ENCODE measurements around the gene CDH26.

- TF ChIP-seq CTCF (IDR thresholded peaks at IDR 0.05) (no peak), EZH2 (IDR thresholded peaks at IDR 0.05; ENCODE audit: borderline replicate concordance, insufficient read depth, low read depth, low read length, poor library complexity, severe bottlenecking) (no peak)
Observed at GRCh38 chr20:59984541-59984940, 26.3 kb downstream of the CDH26 start.

Measured in B cell (primary cell).